GM21447 (cell line): ENCODE results near the gene SLC30A1.

ENCODE experiments used
- ATAC-seq: cut with Tn5 transposase; IDR thresholded peaks from one replicate; pipeline ENCODE4 v1.9.1; 2021; ENCODE audit not compliant: unreplicated experiment

SLC30A1 gene

GRCh38 chr1:211527006-211527405, 52.0 kb downstream of the SLC30A1 start:
- peak; percentile 75 for ATAC-seq

GRCh38 chr1:211526101-211526500, 52.9 kb downstream of the SLC30A1 start:
- ATAC-seq: no peak

GRCh38 chr1:211525101-211525676, 53.8 kb downstream of the SLC30A1 start:
- no peak for ATAC-seq

- no peak for ATAC-seq
Measured at GRCh38 chr1:211524521-211524920, 54.4 kb downstream of the SLC30A1 start.

DNA sequence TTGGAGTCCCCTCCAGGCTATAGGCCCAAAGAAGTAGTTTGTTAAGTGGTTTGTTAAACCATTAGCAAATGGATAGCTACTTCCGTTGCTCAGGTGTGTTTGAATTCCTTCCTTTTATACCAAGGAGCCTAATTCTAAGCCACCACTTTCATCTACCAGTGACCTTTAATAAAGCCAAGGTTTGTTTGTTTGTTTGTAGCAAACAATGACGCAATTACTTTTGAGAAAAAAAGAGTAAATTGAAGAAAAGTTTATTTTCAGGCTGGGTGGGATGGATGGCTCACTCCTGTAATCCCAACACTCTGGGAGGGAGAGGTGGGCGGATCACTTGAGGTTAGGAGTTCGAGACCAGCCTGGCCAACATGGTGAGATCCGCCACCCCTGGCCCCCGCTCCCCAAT, 56.2 kb downstream of the SLC30A1 start:
- no peak for ATAC-seq
